Measurements from ENCODE around the gene HNF1A.
A peak's percentile ranks its signal among the peaks of the same experiment; 100 is the strongest.
"Not testable (repeated sequence)": the region's sequence is repeated elsewhere in the genome, so short reads cannot be mapped to it uniquely, and the experiment has no call there.

Gene HNF1A

GRCh38 chr12:121015825-121016766 lies 37.8 kb downstream of the HNF1A start, which contains the start of gene C12orf43:
Gene C12orf43 (minus strand): TSS chr12:121016487. CDS start chr12:121016474, 13 bp downstream.
- DNase-seq = peak; percentile 92

GRCh38 chr12:121017966-121018491 lies 39.7 kb downstream of the HNF1A start:
- no peak for DNase-seq

GRCh38 chr12:121018860-121019617 lies 40.7 kb downstream of the HNF1A start:
- DNase-seq = no peak

DNA sequence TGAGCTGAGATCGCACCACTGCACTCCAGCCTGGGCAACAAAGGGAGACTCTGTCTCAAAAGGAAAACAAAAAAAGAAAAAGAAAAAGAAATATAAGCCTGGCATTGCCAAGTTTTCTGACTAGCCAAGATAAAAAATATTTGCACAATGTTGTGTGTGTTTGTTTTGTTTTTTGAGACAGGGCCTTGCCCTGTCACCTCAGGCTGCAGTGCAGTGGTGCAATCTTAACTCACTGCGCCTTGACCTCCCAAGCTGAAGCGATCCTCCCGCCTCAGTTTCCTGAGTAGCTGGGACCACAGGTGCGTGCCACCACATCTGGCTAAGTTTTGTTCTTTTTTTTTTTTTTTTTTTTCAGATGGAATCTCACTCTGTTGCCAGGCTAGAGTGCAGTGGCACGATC lies 43.4 kb downstream of the HNF1A start:
- DNase-seq = no peak

DNA sequence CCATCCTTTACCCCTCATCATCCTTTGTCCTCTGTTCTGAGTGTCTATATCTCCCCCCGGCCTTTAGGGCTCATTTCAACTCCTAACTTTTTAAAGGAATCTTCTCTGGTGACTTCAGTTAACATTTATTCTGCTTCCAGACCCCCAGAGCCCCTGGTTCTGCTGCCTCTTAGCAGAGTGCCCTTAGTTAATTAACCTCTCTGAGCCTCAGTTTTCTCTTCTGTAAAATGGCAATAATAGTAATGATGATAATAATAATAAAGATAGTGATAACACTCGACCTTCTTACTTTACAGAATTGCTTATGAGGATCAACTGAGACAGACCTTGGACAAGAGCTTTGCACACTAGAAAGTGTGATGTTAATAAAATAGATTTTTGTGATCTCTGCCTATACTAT lies 44.4 kb downstream of the HNF1A start:
- DNase-seq = no peak

- DNase-seq = no peak
Observed at GRCh38 chr12:121023799-121024198, 45.5 kb downstream of the HNF1A start.

GRCh38 chr12:121025442-121026226 lies 47.3 kb downstream of the HNF1A start:
- no peak for DNase-seq

DNA sequence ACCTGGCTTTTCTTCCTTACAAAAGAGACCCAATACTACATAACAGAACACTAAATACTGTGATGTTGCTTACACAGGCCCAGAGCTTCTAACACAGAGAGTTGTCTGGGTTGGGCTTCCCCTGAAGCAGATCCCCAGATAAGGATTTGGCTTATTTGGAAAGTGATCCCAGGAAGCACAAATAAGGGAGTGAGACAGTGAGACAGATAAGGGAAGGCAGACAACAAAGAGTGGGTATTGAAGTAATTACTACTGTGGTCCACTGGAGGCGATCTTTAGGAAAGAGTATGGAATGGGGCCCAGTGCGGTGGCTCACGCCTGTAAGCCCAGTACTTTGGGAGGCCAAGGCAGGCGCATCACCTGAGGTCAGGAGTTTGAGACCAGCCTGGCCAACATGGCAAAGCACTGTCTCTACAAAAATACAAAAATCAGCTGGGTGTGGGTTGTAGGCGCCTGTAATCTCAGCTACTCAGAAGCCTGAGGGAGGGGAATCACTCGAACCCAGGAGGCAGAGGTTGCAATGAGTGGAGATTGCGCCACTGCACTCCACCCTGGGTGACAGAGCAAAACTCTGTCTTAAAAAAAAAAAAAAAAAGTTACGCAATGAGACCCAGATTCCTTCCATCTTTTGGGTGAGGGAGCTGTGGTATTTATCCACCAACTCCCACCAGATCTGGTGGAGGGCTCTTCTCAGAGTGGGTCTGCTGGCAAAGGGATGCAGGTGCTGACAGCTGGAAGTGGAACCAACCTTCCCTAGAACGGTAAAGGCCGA lies 48.1 kb downstream of the HNF1A start:
- DNase-seq = no peak

- DNase-seq = no peak
Observed at GRCh38 chr12:121030576-121031212, 52.4 kb downstream of the HNF1A start.

DNA sequence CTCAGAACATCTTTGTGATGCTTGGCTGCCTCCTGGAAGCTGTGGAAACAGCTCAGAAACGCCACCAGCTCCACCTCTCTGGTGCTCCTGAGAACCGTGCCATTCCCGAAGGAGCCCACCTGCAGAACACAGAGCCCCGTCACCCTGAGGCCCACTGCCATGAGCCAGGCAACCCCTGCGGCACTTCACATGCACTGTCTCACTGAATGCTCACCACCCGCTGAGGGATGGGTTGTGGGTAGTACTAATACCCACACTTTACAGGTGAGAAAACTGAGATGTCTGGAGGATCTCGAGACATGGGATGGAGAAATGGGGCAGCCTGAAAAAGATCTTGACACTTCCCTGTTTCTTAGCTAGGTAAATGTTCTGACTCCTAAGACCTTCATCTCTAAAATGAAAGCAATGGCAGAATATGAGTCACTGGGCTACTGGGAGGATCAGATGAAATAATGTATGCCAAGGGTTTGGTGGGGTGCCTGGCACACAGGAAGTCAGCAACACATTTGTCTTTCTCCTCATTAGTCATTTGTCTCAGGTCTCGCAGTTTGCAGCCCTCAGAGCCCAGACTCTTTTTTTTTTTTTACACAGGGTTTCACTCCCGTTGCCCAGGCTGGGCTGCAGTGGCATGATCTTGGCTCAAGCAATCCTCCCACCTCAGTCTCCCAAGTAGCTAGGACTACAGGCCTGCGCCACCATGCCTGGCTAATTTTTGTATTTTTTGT lies 55.4 kb downstream of the HNF1A start:
- no peak for DNase-seq

DNA sequence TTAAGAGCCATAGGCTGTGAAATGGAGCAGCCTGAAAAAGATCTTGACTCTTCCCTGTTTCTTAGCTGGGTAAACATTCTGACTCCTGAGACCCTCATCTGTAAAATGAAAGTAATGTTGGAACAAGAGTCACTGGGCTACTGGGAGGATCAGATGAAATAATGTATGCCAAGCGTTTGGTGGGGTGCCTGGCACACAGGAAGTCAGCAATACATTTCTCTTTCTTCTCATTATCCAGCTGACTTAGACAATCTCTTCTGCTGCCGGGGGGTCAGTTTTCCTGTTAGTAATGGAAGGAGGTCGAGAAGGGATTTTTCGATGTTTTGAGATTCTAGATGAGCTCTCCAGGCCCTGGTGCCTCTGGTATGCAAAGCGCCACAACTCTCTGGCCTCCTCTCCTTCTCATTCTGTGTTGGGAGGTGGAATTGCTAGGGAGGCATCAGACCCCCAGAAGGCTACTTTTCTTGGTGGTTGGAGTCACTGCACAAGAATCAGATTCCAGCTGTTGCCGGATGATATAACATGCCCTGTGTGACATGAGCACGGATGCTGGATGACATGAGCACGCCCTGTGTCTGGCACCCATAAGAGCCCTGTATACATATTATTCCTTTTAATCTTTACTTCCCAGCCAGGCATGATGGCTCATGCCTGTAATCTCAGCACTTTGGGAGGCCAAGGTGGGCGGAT lies 56.4 kb downstream of the HNF1A start:
- no peak for DNase-seq

- DNase-seq = no peak
Observed at GRCh38 chr12:121036810-121037326, 58.5 kb downstream of the HNF1A start.

DNA sequence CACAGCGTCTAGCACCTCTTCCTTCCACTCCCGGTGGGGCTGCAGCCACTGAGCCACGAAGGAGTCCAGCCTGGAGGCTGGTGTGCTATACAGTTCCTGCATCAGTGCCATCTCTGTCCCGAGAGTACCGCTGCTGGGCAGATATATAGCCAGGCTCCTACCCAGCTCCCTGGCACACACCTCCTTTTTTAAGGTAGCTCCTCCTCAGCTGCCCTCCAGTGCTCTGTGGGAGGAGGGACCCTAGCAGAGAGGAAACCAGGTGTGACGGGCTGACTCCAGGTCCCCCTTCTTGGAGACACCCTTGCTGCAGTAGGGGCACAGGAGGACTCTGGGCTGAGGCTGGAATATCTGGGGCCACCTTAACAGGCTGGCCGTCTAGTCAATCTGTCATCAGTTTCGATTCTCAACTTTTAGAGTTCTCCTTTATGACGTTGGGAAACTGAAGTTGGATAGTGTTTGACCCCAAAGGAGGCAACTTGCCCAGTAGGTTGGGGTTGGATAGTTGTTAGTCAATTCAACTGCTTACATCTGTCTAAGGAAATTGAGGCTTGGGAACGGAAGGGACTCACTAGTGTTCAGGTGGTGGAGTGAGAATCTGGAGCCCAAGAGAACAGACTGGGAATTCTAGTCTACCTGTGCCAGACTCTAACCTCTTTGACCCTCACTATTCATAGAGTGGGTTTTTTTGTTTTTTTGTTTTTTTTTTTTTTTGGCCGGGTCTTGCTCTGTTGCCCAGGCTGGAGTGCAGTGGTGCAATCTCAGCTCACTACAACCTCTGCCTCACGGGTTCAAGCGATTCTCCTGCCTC lies 60.7 kb downstream of the HNF1A start, which contains the start of gene OASL:
Gene OASL, minus strand, starts transcription at position 386 of the 808 bp plus-strand sequence. Its CDS starts 275 bp downstream, at position 111.
- DNase-seq = no peak

DNA sequence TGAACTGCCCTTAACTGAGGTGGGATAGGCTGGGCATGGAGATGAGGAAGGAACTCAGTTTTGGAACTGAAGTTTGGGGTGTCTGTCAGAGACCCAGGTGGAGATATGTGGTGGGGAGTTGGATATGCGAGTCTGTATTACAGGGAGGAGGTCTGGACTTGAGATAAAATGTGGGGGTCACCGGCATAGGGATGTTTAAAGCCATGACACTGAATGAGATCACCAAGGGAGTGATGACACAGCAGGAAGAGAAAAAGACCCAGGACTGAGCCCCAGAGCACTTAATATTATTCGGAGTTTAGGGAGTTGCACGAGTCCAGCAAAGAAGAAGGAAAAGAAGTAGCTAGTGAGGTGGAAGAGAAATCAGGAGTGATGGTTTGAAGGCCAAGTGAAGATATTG lies 64.7 kb downstream of the HNF1A start:
- no peak for DNase-seq

DNA sequence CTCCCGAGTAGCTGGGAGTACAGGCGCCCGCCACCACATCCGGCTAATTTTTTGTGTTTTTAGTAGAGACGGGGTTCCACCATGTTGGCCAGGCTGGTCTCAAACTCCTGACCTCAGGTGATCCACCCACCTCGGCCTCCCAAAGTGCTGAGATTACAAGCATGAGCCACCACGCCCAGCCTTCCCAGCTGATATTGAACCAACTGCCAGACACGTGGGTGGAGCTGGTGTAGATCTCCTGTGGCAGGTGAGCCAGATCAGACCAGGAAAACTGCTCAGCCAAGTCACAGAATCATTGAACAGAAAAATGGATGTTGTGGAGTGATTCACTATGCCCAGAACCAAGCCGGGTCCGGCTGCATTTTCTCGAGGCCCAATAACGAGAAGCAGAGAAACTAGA lies 69.1 kb downstream of the HNF1A start:
- not testable (repeated sequence) for DNase-seq

DNA sequence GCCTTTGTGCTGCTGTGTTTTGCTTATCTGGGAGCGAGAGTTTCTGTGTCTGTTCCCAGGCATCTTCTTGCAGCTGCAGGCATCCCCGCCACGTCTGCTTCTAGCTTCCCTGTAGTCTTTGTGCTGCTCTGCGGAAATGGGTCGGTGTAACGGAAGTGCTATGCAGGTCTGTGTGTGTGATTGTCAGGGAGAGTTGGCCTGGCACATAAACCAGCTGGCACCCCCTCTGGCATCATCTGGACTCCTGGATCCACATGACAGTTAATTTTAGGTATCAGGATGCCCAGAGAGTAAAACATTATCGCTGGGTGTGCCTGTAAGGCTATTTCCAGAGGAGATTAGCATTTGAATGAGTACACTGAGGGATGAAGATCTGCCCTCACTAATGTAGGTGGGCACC lies 70.1 kb downstream of the HNF1A start:
- no peak for DNase-seq

DNA sequence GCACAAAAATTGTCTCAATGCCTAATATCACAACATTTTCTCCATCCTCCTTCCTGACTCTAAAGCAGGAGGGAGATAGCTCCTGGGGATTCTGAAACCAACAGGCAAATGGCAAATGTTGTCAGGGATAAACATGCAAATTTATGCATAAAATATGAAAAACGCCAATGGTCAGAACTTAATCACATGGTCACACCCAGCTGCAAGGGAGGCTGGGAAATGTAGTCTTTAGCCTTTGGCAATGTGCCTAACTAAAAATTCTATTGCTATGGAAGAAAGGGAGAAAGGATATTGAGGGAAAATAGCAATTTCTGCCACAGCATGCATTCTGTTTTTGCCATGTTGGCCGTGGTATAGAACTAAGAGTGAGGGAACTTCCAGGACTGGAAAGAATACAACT lies 72.4 kb downstream of the HNF1A start:
- DNase-seq = no peak
